Colon (tissue), 2 donors: Measurements from ENCODE around the gene ERBB4.

Experiments
- FAIRE-seq: peaks from 2 replicates; lab custom pipeline; 2012; peaks lifted over from hg19 to GRCh38; lab: Jason Lieb, UNC
- donor health status: control.
- donor health status: control.

The ERBB4 gene

DNA sequence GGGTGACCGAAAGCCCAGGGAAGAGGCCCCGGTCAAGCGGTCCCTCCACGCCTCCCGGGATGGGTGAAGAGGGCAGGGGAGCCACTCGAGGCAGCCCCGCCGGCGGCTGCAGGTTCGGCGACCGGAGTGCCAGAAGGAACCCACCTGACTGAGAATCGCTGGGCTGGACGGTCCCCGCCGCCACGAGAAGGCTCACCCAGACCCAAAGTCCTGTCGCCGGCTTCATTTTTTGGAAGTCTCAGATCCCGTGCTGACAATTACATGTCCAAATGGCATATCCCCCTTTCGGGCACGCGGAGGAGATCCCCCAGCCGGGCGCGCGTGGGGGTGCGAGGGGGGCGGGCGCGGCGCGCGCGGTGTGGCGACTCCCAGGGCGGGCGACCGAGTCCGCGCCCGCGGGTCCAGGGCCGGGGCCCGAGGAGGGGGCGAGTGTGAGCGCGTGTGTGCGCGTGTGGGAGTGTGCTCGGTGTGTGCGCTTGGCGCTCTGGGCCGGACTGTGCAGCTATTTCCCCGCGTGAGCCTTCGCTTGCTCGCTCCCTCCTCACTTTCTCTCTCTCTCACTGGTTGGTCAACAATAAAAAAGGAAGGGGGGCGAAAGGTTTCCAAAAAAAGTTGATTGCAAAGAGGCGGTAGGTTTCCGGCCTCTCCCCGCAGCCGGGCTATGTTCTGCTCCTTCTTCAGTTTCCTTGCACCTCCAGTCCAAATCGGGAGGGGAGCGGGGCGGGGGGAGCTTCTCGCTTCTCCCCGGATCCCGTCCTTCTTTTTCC, at the start of gene ERBB4:
Gene ERBB4 (minus strand): TSS at position 498 of the 767 bp plus-strand sequence. CDS start 272 bp downstream, at position 226.
- no peak for FAIRE-seq

DNA sequence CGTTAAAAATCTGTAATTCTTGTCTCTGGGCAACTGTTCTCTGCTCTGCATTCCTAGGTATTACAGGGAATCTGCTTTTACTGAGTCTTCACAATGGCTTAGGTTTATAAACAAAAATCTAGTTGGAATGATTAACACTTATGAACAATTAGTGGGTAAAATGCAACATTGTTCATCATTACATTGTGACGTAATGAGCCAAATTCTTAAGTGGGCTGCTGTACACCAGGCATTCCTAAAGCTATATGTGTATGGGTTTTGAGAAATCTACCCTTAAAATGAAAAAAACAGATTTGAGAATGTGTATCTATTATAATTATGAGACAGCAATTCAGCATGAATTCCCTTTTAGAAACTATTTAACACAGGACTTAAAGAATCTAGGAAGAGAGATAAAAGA, 41.5 kb upstream of the ERBB4 start:
- no peak for FAIRE-seq

DNA sequence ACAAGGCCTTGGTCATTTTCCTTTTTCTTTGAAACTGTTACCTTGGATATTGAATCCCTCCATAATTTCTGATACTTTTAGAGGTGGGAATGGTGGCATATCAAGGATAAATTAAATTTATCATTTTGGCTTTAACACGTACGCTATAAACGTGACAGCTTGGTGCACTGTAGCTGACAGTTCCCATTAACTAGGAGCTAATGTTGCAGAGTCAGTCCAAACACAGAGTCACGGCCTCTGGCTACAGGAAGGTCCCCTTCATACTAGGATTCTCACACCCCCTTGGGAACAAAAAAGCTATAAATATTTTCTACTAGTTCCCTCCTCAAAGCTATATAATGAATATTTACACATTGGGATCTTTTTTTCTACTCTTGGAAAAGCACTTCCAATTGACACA, 17.7 kb upstream of the ERBB4 start:
- no peak for FAIRE-seq

DNA sequence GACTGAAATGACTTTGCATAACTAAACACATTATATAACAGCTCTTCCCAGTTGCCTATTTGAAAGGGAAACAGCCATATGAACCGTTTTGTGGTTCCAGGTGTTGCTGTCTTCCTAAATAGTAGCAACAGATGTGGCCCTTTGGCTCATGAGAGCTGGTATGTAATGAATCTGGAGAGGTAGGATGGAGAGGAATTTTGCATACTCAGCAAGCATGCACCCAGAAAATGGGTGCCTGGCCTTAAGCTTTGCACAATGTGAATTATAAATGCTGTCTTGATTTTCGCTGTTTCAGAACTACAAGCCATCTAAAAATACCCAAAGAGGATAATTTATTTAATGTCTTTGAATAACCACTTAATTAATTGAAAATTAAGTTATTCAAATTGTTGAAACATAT, 15.6 kb upstream of the ERBB4 start:
- no peak for FAIRE-seq

DNA sequence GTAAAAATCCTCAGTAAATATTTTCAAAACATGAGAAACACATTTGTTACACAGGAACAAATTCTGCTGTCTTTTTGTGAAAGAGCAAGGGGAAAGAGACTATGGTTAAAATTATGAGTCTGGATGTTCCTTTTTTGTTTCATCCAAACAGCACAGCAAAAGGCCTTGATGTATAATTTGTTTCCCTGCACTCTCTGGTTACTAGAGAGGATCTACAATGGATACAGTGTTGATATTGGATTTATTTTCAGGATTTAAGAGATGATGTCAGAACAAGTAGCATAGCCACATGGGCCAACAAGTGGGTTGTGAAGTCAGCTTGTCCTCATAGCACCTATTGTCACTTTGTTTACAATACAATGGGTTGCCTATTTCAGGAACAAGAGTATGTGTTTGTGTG, 11.3 kb upstream of the ERBB4 start:
- FAIRE-seq, result no peak

DNA sequence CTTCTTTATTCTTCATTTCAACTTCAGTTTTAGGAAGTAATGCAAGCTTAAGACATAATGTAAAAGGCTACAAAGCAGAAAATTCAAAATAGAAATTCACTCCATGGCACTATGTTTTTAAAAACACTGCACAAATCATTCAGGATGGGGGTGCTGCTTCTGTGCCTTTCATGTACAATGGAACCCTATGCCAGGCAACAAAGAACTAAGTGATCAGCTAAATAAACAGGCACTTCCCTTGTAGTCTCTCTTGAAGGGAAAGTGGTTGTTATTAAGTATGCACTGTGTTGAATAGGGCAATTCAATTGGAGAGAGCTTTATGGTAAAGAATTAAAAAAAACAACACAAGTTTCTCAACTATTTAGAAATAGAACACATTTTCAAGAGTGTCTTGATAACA, 10.9 kb upstream of the ERBB4 start:
- FAIRE-seq, result no peak

DNA sequence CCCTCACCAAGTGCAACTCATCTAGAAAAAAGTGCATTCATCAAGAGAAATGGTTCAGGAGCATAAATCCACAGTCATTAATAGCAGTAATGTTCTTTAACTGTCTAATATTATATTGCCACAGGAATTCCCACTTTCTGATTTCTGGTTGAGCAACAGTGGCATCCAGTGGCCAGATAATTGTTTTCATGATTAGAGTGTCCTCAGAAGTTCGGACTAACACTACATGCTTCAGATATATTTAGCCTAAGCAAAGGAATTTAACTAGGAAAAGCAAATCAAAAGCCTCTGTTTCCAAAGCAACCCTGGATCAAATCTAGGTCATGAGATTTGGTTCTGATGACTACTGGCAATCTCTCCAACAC, 9.8 kb upstream of the ERBB4 start:
- no peak for FAIRE-seq

DNA sequence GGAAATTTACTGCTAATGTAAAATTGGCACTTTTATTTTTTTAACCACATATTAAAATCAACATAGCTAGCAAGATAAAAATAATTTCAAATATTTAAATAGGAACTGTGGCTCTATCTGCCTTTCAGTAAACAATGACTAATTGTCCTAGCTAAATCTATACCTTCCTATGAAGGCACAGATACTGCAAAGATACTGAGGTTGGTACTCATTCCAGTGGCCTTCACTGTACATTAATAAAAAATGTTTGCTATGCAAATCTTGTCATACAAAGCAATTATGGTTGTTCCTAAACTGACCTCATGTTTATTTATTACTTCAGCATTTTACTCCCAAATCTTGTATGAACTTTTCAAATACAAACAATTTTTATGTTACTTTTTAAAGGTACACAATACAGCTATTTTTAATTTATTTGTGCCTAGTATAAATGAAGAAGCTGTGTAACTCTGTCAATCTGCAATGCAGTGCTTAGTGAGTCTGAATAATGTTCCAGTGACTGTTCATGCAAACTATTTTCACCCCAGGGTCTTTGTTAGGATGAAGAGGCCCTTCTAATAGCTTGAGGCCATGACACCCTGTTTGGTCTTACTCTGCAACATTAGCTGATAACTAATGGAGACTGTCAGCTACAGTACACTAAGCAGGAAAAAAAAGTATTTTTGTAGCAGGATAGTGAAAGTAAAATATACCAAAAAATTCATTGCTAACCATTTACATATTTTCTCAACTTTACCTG, 9.3 kb upstream of the ERBB4 start:
- FAIRE-seq, result no peak

DNA sequence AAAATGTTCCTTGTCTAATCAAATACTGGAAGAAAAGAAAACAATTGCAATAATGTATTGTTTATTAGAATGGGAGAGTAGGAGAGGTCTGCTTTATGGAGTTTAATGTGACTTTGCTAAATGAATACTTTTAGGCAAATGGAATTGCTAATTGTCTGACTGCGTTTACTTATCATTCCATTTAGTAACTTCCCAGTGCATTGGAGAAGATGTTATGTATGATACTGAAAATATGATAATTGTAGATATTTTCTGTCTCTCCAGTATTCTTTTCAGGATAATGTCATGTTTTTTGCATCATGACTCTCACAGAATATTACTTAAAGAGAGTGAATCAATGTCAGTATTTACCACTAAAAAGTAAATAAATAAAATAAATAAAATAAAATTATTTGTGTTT, 8.1 kb upstream of the ERBB4 start:
- no peak for FAIRE-seq

DNA sequence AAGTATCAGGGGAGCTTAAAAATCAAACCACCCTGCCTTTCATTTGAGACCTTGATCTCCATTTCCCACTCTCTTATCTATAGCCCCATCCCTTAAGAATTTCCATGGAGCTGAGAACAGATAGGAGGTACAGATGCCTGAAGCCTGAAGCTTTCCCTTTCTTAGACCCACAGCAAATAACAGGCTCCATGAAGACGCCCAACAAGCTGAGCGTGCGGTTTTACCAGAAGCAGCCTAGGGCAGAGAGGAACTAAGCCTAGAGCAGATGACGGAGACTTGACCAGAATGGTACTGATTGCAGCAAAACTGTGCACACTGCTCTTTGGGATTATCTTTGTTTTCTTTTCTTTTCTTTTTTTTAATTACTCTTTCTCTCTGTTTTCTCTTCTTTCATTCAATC, 1.7 kb upstream of the ERBB4 start:
- no peak for FAIRE-seq

DNA sequence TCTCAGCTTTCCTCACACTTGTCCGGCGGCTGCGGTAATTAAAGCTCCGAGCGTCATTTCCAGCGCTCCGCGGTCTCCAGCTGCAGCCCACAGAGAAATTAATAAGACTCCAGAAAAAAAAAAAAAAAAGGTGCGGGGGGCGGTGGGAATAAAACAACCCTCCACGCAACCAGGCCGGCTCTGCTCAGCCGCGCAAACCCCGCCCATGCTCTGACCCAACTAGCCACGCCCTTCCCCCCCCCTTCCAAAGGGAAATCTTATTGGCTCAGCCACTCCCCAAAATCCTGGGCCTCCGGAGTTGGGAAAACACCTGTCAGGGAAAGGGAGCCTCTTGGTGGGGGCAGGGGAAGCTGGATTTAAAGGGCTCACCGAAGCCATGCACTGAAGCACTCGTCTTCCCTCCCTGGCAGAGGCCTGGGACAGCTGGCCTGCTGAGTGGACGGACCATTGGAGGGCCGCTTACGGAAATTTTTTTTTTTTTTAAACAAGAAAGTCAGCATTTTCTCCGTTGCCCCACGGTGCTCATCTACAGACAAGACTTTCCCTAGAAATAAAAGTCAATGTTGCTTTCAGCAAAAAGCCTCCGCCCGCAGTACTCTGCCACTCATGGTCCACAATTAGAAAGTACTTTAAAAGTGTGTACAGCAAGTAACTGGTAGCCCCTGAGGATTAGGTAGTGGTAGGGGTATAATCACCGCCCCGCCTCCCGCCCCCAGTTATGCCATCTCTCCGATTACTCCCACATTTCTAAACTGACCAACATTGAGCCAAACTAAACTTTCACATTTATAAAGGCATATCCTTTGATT, 674 bp upstream of the ERBB4 start:
- no peak for FAIRE-seq

DNA sequence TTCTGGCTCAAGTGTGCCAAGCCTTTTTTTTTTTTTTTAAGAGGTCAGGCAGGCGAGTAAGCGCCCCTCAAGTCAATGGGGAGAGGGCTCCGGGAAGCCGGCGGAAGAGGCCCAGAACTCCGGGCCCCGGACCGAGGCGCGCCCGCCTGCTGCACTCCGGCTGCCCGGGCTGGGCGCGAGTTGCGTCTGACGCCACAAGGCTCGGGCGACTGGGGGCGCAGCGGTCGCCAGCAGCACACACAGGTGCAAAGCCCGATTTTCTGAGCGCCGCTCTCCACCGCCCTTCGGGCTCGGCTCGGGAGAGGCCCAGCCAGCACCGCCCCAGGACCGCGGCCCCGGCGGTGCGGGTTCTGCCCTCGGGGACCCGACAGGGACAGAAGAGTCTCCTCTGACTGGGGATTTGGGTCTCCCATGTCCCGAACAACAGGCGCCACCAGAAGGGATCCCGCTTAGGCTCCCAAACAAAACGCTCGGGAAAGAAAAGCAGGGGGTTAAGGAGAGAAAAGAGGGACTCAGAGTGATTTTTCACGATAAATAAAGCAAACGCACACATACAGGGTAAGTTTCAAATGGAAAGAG, 787 bp downstream of the ERBB4 start:
- FAIRE-seq, result no peak

DNA sequence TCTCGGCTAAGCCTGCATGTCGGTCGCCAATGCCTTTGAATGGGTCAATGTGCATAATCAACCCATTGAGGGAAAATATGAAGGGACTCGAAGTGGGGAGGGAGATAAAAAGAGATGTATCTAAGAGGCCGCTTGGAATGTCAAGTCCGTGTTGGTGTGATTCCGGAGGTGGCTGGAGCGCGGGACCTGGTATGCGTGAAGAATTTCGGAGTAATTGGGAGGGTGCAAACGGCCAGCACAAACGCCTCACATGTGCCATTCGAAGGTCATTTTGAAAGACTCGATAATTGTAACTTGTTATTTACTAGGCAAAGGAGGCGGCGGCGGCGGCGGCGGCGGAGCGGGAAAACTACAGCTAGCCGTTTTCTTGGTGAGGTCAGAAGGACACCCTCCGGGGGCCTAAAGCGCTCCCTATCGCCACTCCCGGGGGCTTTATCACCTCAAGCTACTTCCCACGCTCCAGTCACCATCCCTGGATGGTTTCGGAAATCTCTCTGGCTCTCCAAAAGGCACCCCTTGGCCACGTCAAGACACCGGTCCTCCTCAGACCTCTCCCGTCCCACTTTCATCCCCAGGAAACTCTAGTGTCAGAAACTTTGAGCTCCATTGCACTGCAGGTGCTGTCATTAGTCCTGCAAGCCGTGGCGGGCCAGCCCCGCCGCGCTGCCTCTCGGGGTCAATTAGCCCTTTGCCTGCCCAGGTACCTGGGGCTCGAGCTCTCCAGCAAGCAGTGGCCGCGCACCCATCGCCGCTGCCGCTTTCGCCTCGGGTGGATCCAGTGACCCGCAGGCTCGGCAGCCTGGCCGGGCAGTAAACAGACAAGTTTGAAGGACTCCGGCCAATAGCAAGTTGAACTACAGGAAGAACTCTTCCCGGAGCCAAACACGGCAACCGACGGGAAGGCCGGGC, 1.5 kb downstream of the ERBB4 start:
- no peak for FAIRE-seq

DNA sequence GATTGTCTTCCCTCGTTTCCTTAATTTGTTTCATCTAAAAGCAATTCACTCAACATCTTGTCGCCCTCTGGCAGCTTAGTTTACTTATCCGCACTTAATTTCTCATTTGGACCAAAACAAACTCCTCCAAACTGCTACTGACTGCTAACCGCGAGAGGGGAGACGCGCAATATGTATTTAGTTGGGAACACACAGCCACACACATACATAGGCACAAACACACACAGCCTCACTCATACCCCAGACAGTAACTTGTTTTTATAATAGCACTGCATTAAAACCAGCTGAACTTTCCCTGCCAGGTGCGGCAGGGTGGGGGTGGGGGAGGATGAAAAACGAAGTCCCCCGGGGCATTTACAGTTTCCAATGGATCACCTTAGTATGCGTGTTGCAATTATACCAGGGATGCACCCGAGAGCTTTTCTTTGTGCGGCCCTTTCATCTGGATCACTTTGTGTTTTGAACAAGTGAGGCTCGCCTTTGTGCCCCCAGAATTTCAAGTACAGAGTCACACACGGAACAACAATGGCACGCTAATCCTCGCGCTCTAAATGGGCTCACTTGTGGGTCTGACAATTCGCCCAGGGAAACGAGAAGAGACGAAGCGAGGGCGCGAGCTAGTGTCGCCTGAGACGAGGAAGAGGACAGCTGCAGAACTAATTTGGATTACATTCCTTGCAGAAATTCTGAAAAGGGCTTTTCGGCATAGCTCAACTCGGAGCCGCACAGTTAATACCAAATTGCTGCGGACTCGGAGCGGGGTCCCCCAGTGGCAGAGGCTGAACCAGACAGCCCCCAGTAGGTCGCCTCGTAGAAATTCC, 2.4 kb downstream of the ERBB4 start:
- no peak for FAIRE-seq

DNA sequence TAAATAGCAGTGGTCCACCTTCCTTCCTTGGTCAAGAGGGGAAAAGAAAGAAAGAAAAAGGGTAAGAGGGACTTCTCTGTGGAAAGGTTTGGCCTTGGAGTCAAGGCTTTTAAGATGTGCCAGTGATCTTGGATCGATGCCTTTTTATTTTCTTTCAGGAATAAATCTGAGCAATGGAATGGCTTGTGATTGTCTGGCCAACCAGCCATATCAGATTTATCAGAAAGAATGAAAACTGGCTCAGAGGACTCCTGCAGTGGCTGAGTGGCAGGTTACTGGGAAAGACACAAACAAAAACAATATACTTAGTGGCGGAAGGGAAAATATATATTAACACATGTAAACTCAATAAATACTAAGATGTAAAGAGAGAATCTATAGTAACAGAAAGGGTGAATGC, 4.3 kb downstream of the ERBB4 start:
- no peak for FAIRE-seq

DNA sequence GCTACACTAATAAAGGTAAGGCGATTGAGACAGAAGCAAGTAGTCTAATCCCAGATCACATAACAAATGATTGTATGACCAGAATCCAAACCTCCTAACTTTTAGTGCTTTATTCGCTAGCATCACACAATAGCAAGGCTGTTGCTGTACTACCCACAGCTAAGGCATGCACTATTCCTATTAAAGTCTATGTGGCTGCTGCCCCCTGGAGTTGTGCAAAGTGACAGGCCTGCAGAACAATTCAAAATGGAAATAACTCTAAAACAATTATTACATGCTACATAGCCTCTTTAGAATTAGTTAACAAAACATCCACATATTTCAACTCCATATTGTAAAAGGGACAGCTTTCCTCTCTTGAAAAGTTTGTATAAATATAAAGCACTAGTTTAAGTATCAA, 6.0 kb downstream of the ERBB4 start:
- FAIRE-seq, result no peak

DNA sequence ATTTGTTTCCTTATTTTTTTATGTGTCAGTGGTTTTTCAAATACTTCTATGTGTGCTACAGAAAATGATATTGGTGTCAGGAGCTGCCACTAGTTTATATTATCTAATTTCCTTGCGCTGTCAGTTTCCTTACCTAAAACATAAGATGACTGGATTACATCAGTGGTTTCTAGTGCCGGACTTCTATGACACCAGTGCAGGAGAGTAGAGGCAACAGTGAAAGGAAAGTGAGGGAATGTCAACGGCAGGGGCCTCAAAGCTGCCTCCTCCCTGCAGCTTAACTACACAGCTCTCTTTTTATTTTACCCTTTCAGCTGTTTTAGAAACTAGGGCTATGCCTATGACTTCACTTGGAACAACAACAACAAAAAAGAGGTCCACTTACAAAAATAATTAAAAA, 6.5 kb downstream of the ERBB4 start:
- no peak for FAIRE-seq

DNA sequence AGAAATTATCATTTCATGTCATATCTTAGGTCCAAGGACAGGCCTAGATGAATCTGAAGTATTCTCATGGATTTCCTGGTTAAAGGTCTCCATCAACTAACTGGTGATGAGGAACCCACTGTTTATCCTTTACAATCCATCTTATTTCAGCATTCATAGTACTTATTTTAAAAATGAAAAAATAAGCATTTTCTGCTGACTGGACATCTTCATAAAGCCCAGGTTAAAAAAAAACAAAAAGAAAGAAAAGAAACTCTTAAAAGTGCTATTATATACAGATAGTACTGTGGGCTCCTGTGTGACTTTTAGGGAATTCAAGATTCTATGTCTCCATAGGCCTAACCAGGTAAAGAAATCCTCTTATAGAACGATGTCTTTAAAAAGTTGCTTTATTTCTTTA, 7.1 kb downstream of the ERBB4 start:
- FAIRE-seq, result no peak

DNA sequence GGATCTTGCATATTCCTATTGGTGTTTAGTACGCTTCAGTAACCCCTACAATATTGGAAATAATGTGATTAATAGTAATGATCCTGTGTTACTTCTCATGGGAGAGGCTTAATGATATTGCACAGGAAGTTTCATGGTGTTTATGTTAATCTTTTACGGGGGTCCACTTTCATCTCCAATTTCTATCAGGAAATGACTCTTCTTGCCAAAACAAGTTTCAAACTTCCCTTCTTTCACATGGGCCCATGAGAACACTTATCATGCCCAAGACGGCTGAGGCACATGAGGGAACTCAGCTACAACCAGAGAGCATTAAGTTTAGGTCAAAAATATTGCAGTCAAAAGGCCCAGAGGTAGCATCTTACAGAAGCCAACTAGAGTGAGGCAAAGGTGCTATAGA, 7.6 kb downstream of the ERBB4 start:
- no peak for FAIRE-seq

DNA sequence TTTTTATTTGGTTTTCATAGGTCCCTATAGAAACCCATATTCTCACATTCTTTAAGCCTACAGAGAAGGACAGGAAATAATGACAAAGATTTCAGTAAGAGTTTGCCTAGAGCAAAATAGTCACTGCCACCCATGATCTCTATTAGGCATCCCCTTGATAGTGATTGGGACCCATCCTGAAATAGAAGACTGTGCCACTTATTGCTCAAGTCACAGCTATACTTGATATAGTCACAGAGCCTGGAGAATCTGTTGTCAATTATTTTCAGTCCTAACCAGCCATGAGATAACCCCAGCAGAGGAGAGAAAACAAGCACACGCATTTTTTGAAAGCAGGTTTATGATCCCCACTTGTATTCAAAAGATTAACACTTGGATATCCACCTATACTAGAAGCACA, 8.2 kb downstream of the ERBB4 start:
- no peak for FAIRE-seq
